GM12878 (cell line): Measurements from ENCODE around the gene PILRB. TPM values are rescaled to one million over a fixed set of nuclear protein-coding genes. Genes with fewer than 3 reads are reported as not detected.

Experiments
- BACH1 ChIP-seq: fragments of 450-650 bp; IDR thresholded peaks from 2 replicates; pipeline ENCODE4 v1.6.1; 2017; ENCODE audit warnings: mild to moderate bottlenecking, borderline replicate concordance
- BMI1 ChIP-seq: fragments of 450-650 bp; IDR thresholded peaks from 2 replicates; pipeline ENCODE4 v1.6.1; 2016; ENCODE audit warnings: mild to moderate bottlenecking, moderate library complexity, borderline replicate concordance
- CHD4 ChIP-seq: fragments of 200-600 bp; sonication (generic); IDR thresholded peaks from 2 replicates; pipeline ENCODE4 v1.6.1; 2016; ENCODE audit warnings: mild to moderate bottlenecking
- E2F8 ChIP-seq: fragments of 450-650 bp; IDR thresholded peaks from 2 replicates; pipeline ENCODE4 v1.6.1; 2018; ENCODE audit warnings: mild to moderate bottlenecking, low read depth, moderate library complexity; ENCODE audit not compliant: partially characterized antibody
- HDAC6 ChIP-seq: fragments of 200-600 bp; sonication (generic); IDR thresholded peaks from one replicate; pipeline ENCODE4 v1.8.0; 2017; ENCODE audit warnings: antibody characterized with exemption; ENCODE audit not compliant: unreplicated experiment
- MEF2B ChIP-seq: fragments of 450-650 bp; IDR thresholded peaks from 2 replicates; pipeline ENCODE4 v1.6.1; 2018; ENCODE audit warnings: mild to moderate bottlenecking, moderate library complexity; ENCODE audit not compliant: partially characterized antibody, poor library complexity, severe bottlenecking
- MLLT1 ChIP-seq: fragments of 450-650 bp; IDR thresholded peaks from 2 replicates; pipeline ENCODE4 v1.6.1; 2016; ENCODE audit warnings: mild to moderate bottlenecking
- MXI1 ChIP-seq: fragments of 150-350 bp; IDR thresholded peaks from 2 replicates; pipeline ENCODE4 v1.6.1; 2011; ENCODE audit warnings: low read depth, mild to moderate bottlenecking, inconsistent platforms, low read length, improper control_type of control experiment
- NFXL1 ChIP-seq: fragments of 450-650 bp; IDR thresholded peaks from 2 replicates; pipeline ENCODE4 v1.6.1; 2017; ENCODE audit warnings: antibody characterized with exemption, mild to moderate bottlenecking, borderline replicate concordance
- PML ChIP-seq: IDR thresholded peaks from 2 replicates; pipeline ENCODE4 v1.6.1; 2012; ENCODE audit warnings: low read length, inconsistent platforms
- SKIL ChIP-seq: fragments of 450-650 bp; IDR thresholded peaks from 2 replicates; pipeline ENCODE4 v1.6.1; 2017; ENCODE audit warnings: mild to moderate bottlenecking, low read depth, inconsistent platforms; ENCODE audit not compliant: poor library complexity, severe bottlenecking
- SMC3 ChIP-seq: IDR thresholded peaks from 2 replicates; pipeline ENCODE4 v1.6.1; 2011; ENCODE audit warnings: low read length, improper control_type of control experiment, borderline replicate concordance
- SPI1 ChIP-seq: IDR thresholded peaks from 2 replicates; pipeline ENCODE4 v1.6.1; 2011; ENCODE audit warnings: low read depth, mild to moderate bottlenecking, low read length, moderate library complexity, borderline replicate concordance; ENCODE audit not compliant: insufficient read depth
- SREBF1 ChIP-seq: IDR thresholded peaks from 2 replicates; pipeline ENCODE4 v1.6.1; 2012; ENCODE audit warnings: mild to moderate bottlenecking, low read length
- TCF3 ChIP-seq: IDR thresholded peaks from 2 replicates; pipeline ENCODE4 v1.6.1; 2012; ENCODE audit warnings: low read depth, mild to moderate bottlenecking, low read length, borderline replicate concordance; ENCODE audit not compliant: insufficient read depth
- TCF7 ChIP-seq: IDR thresholded peaks from 2 replicates; pipeline ENCODE4 v1.6.1; 2014; ENCODE audit warnings: antibody characterized with exemption, borderline replicate concordance
- USF2 ChIP-seq: IDR thresholded peaks from 2 replicates; pipeline ENCODE4 v1.6.1; 2011; ENCODE audit warnings: low read depth, low read length, improper control_type of control experiment, borderline replicate concordance
- WRNIP1 ChIP-seq: IDR thresholded peaks from 2 replicates; pipeline ENCODE4 v1.6.1; 2011; ENCODE audit warnings: low read depth, low read length, improper control_type of control experiment, borderline replicate concordance
- ZBED1 ChIP-seq: IDR thresholded peaks from 2 replicates; pipeline ENCODE4 v1.6.1; 2016; ENCODE audit warnings: borderline replicate concordance
- ZNF24 ChIP-seq: fragments of 450-650 bp; IDR thresholded peaks from 2 replicates; pipeline ENCODE4 v1.6.1; 2017; ENCODE audit warnings: antibody characterized with exemption, mild to moderate bottlenecking
- polyA plus RNA-seq, 11 experiments: library from polyadenylated mRNA; depleted of rRNA in 4 of 11; unstranded in 6 of 11; stranded (reverse) in 5 of 11; fragments of >200 nt; fragmentation: Nextera tagmentation in 4 of 11; fragmentation: Illumina TruSeq in 1 of 11; extraction: Ambion mirVana in 4 of 11; extraction: Trizol in 1 of 11; gene quantifications; 1 replicate in 1 of 11; 2 replicates in 10 of 11; pipeline versions ENCODE4 v1.2.1 to v1.2.3, GENCODE V29; 2011 to 2016; ENCODE audit warnings: inconsistent platforms in 2 of 11, missing spikeins in 2 of 11, low read depth in 1 of 11
- total RNA-seq, 4 experiments: library from RNA; depleted of rRNA in 3 of 4; stranded (reverse); fragments of >200 nt in 3 of 4; fragmentation: Illumina TruSeq in 1 of 4; extraction: Trizol in 1 of 4; gene quantifications; 2 replicates each; pipeline versions ENCODE4 v1.2.1 to v1.2.3, GENCODE V29; 2013 to 2021
- TF ChIP-seq, protein P1 (sequence below): fragments of 450-650 bp; IDR thresholded peaks from 2 replicates; pipeline ENCODE4 v1.6.1; 2014; ENCODE audit warnings: mild to moderate bottlenecking

Gene PILRB
- total and polyA plus RNA-seq, 10 of the 15 experiments (the other 5 are each of a cell fraction or from before 2014, with no cell fraction given): 2.6 to 50.3 (median 22.0) TPM

DNA sequence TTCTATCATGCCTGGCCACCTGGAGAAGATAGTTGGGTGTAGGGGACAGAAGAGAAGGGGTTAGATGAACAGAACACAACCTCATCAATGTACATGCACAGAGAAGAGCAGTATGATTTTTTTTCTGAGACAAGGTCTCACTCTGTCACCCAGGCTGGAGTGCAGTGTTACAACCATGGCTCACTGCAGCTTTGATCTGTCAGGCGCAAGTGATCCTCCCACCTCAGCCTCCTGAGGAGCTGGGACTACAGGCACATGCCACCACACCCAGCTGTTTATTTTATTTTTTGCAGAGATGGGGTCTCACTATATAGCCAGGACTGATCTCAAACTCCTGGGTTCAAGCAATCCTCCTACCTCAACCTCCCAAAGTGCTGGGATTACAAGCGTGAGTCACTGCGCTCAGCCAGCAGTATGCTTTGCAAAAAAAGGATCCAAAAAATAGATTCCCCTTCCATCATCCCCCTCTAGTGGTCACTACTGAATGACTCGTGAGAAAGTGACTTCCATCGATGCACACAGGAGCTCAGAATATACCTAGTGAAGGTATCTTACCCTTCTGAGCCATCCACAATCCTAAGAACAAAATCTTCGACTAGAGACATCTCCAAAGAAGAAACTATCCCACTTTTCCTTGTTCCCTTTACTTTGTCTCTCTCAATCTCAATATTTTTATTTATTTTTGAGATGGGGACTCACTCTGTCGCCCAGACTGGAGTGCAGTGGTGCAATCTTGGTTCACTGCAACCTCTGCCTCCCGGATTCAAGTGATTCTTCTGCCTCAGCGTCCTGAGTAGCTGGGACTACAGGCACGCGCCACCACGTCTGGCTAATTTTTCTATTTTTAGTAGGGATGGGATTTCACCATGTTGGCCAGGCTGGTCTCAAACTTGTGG lies 49.6 kb downstream of the PILRB start (continued):
- TF ChIP-seq E2F8 (no peak), ZNF24 (peak; percentile 8; the same call in 1 of the 2 replicates), USF2 (no peak), ZBED1 (no peak), SMC3 (peak; percentile 81; the same call in 1 of the 2 replicates), SKIL (no peak), MEF2B (peak; percentile 38), BACH1 (no peak), CHD4 (no peak), SPI1 (no peak), MLLT1 (peak; percentile 35; the same call in 1 of the 2 replicates), TCF3 (no peak), PML (no peak), MXI1 (no peak), WRNIP1 (no peak), BMI1 (no peak), NFXL1 (no peak), SREBF1 (no peak), TCF7 (no peak), HDAC6 (no peak)
- TF ChIP-seq, protein P1, sequence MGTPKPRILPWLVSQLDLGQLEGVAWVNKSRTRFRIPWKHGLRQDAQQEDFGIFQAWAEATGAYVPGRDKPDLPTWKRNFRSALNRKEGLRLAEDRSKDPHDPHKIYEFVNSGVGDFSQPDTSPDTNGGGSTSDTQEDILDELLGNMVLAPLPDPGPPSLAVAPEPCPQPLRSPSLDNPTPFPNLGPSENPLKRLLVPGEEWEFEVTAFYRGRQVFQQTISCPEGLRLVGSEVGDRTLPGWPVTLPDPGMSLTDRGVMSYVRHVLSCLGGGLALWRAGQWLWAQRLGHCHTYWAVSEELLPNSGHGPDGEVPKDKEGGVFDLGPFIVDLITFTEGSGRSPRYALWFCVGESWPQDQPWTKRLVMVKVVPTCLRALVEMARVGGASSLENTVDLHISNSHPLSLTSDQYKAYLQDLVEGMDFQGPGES: no peak
